ENCODE measurements around the gene CAMSAP1.

CAMSAP1 gene

GRCh38 chr9:135787776-135788575, 119.4 kb downstream of the CAMSAP1 start:
- DNase-seq: no peak

- DNase-seq: no peak
These were observed 120.0 kb downstream of the CAMSAP1 start for GRCh38 chr9:135787317-135787716.

- no peak for DNase-seq
These were observed 121.1 kb downstream of the CAMSAP1 start for GRCh38 chr9:135786146-135786690.

GRCh38 chr9:135785013-135785575, 122.3 kb downstream of the CAMSAP1 start:
- no peak for DNase-seq

GRCh38 chr9:135783540-135784245, 123.7 kb downstream of the CAMSAP1 start:
- DNase-seq: no peak

GRCh38 chr9:135782946-135783345, 124.4 kb downstream of the CAMSAP1 start:
- DNase-seq: no peak

- no peak for DNase-seq
These were observed 126.7 kb downstream of the CAMSAP1 start for GRCh38 chr9:135780626-135781025.

GRCh38 chr9:135780086-135780485, 127.3 kb downstream of the CAMSAP1 start:
- no peak for DNase-seq

GRCh38 chr9:135779571-135779970, 127.8 kb downstream of the CAMSAP1 start:
- no peak for DNase-seq

GRCh38 chr9:135778421-135778820, 128.9 kb downstream of the CAMSAP1 start:
- DNase-seq: no peak

- no peak for DNase-seq
These were observed 129.6 kb downstream of the CAMSAP1 start for GRCh38 chr9:135777623-135778177.

GRCh38 chr9:135776893-135777622, 130.3 kb downstream of the CAMSAP1 start:
- no peak for DNase-seq

- DNase-seq: no peak
These were observed 131.4 kb downstream of the CAMSAP1 start for GRCh38 chr9:135775911-135776310.

GRCh38 chr9:135774794-135775525, 132.4 kb downstream of the CAMSAP1 start:
- no peak for DNase-seq

GRCh38 chr9:135774239-135774747, 133.1 kb downstream of the CAMSAP1 start:
- no peak for DNase-seq

- no peak for DNase-seq
These were observed 133.7 kb downstream of the CAMSAP1 start for GRCh38 chr9:135773530-135774238.

GRCh38 chr9:135772702-135773493, 134.4 kb downstream of the CAMSAP1 start:
- no peak for DNase-seq

- DNase-seq: peak; percentile 48
These were observed 135.2 kb downstream of the CAMSAP1 start for GRCh38 chr9:135772056-135772646.

GRCh38 chr9:135771401-135772051, 135.8 kb downstream of the CAMSAP1 start:
- no peak for DNase-seq
